Measurements from ENCODE around the gene SNPH.

SNPH gene

GRCh38 chr20:1307571-1307971, 41.5 kb downstream of the SNPH start:
- DNase-seq = no peak

GRCh38 chr20:1308067-1308701, 42.1 kb downstream of the SNPH start:
- no peak for DNase-seq

GRCh38 chr20:1308702-1309095, 42.6 kb downstream of the SNPH start:
- DNase-seq = no peak

- DNase-seq = peak; percentile 6
Observed at GRCh38 chr20:1309439-1309847, 43.3 kb downstream of the SNPH start.

GRCh38 chr20:1310071-1310470, 44.0 kb downstream of the SNPH start:
- DNase-seq = no peak

GRCh38 chr20:1310506-1311190, 44.6 kb downstream of the SNPH start:
- no peak for DNase-seq

- no peak for DNase-seq
Observed at GRCh38 chr20:1312308-1312707, 46.2 kb downstream of the SNPH start.

GRCh38 chr20:1312904-1313235, 46.8 kb downstream of the SNPH start:
- DNase-seq = no peak

- peak; percentile 76 for DNase-seq
Observed at GRCh38 chr20:1313236-1313964, 47.3 kb downstream of the SNPH start.

GRCh38 chr20:1315804-1316203, 49.7 kb downstream of the SNPH start:
- no peak for DNase-seq

- DNase-seq = no peak
Observed at GRCh38 chr20:1317545-1318255, 51.6 kb downstream of the SNPH start.

GRCh38 chr20:1319051-1319450, 53.0 kb downstream of the SNPH start:
- no peak for DNase-seq

- DNase-seq = no peak
Observed at GRCh38 chr20:1319462-1319861, 53.4 kb downstream of the SNPH start.

GRCh38 chr20:1320016-1320415, 53.9 kb downstream of the SNPH start:
- DNase-seq = no peak

GRCh38 chr20:1320902-1321653, 55.0 kb downstream of the SNPH start:
- no peak for DNase-seq

- no peak for DNase-seq
Observed at GRCh38 chr20:1321654-1321939, 55.5 kb downstream of the SNPH start.

GRCh38 chr20:1322511-1323245, 56.6 kb downstream of the SNPH start:
- no peak for DNase-seq

- no peak for DNase-seq
Observed at GRCh38 chr20:1323256-1323655, 57.2 kb downstream of the SNPH start.

GRCh38 chr20:1323830-1324597, 57.9 kb downstream of the SNPH start:
- DNase-seq = no peak

GRCh38 chr20:1324598-1325172, 58.6 kb downstream of the SNPH start:
- DNase-seq = no peak
